HG03342 (cell line): ENCODE measurements around the gene BCL6.

Source experiments
- ATAC-seq: cut with Tn5 transposase; IDR thresholded peaks from one replicate; pipeline ENCODE4 v1.9.1; 2021; ENCODE audit warnings: mild to moderate bottlenecking, moderate library complexity; ENCODE audit not compliant: unreplicated experiment

The BCL6 gene

GRCh38 chr3:187763850-187764648 lies 18.8 kb upstream of the BCL6 start:
- no peak for ATAC-seq

- ATAC-seq: no peak
Observed at GRCh38 chr3:187762792-187763191, 17.5 kb upstream of the BCL6 start.

GRCh38 chr3:187759601-187760000 lies 14.3 kb upstream of the BCL6 start:
- ATAC-seq: no peak

DNA sequence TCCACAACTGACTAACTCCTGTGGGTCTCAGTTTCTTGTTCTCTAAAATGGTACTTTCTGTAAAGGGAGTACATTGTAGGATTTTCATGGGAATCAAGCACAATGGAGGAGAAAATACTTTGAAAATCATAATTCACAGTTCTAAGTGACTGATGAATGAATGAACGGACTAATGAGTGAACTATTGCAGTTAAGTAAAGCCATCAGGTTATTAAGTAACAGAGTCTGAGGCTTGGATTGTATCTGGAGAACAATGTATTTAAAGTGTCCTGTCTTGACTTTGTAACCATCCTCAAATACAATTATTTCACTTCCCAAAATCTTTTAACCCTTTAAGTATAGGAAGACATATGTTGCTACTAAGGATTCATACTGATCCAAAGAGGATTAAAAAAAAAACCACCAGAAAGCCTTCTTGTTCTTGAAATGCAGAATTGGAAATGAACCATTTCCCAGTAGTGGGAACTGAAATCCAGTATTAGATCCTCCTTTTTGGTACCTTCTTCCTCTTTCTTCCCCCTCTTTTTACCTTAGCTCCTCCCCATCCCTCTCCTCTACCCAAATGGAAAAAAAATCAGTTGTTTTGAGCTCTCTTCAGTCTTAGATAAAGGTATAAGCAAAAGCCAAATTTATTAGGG lies 13.2 kb upstream of the BCL6 start:
- no peak for ATAC-seq

GRCh38 chr3:187753516-187753915 lies 8.2 kb upstream of the BCL6 start:
- no peak for ATAC-seq

DNA sequence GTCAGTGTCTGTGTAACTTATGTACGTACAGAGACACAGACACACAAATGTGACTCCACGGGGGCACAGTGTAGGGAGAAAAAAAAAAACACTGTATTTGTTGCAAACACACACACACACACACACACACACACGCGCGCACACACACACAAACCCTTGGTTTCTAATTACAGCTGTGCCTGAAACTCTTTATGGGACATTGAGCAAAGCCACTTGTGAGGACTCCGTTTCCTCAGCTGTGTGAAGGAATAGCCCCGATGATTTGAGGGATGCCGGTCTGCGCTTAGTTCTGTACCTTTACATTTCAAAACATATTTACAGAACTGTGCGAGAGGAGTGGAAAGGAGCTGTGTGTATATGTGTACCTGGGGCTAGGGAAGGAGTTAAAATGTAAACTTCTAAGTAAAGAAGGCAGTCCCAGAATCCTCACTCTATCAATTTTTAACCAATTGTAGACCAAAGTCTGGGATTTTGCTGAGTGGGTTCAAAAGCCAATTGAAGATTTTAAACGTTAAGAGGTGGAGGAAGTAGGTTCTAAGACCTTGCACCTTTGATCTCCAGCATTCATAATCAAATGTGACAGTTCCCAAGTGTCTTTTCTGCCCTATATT lies 5.3 kb upstream of the BCL6 start:
- no peak for ATAC-seq

DNA sequence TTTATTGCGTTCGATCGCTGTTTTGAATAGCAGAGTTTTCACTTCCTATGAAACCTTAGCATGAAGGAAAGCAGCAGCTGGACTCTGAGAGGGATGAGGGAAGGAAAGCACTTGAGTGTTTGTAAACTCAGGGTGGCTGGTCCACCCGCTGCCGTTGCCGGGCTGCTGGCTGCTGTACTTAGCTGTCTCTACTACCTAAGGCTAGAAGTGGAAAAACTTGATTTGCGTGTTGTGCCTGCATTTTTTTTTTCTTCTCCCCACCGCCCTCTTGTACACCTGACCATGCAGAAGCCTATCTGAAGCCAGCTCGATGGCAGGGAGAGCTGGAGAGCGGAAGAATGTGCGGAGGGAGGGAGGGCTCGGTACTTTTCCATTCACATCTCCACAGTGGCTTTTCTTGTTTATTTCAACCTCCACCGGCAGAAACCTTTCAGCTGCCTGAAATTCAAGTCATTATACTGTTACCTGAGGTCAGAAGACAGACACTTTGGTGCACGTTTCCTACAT lies 4.8 kb upstream of the BCL6 start:
- no peak for ATAC-seq

DNA sequence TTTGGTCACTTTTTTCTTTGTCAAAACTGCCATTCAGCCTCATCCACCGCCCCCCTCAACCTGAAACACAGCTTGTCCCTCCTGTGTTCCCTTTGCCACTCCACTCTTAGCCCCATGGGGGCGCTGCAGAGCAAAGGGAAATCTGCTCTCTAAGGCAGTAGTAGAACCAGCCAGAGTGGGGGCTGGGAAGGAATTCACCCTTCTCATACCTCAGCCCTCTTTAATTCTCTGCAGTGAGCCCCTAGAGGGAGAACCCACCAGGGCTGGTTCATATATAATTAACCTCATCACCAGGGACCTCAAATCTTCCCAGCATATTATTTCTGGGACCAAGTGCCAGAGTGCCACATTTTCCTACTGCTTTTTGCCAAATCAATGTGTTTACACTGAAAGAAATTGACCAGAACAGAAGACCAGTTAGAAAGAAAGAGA lies 2.8 kb upstream of the BCL6 start:
- peak; percentile 55 for ATAC-seq

DNA sequence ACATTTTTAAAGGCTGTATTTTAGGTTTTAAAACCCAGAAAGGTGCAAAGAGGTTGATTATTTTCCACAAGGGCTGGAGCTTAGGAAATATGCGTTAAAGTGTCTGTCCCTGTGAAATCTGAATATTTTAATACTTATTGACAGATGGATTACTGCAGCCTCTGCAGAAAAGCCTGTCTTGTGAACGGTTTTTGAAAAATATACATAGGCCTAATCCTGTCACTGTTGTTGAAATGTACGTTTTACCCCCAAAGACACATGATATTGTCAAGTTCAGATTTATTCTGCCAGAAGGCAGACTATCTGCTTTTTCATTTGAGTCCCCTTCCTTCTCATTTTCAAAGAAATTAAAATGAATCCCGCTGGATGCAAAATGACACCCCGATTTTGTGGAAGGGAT lies 2.2 kb upstream of the BCL6 start:
- no peak for ATAC-seq

- no peak for ATAC-seq
Observed at GRCh38 chr3:187746442-187747281, 1.4 kb upstream of the BCL6 start.

- no peak for ATAC-seq
Observed at GRCh38 chr3:187746059-187746441, 782 bp upstream of the BCL6 start.

DNA sequence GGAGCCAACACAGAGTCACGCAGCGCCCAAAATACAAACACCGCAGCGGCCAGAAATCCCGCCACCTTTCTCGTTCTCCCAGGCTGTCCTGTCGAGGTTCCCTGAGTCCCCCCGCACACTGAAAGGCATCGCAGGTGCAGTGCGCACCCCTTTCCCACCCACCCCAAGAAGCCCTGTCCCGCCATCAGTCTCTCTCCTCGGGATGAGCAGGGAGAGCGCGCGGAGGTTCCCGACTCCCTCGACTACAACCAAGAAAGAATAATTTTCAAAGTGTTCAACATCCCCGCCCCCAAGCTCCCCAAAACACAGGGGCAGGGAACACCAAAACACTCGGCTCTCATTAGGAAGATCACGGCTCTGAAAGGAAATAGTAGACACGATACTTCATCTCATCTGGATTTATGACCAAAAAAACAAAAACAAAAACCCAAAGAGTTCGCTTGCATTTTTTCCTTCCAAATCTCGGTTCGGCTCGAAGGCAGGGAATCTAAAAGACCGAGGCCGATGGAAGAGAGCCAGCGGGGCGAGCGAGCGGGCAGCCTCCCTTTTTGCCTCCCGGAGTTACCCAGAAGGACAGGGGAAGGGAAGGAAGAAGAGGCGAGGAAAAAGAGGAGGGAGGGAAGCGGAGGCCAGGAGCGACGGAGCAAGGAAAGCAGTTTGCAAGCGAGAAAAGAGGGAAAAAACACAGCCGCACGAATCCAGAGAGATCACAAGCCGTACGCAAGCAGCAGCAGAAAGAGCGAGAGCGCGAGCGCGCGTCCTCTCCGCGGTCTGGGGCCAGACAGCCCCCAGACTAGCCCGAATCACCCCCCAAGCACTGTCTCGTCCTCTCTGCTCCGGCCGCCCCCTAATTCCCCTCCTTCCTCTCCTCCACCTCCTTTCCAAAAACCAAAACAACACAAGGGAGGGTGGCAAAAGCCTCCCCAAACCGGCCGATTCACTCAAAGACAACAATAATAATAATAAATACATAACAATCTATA lies 808 bp downstream of the BCL6 start:
- no peak for ATAC-seq

GRCh38 chr3:187743195-187744141 lies 1.8 kb downstream of the BCL6 start:
- ATAC-seq: no peak

GRCh38 chr3:187742351-187743171 lies 2.7 kb downstream of the BCL6 start:
- ATAC-seq: no peak

- no peak for ATAC-seq
Observed at GRCh38 chr3:187741403-187742350, 3.6 kb downstream of the BCL6 start.
